ENCODE measurements around the gene NEU1. TPM values are rescaled to one million over a fixed set of nuclear protein-coding genes. Genes with fewer than 3 reads are reported as not detected.
A peak's percentile ranks its signal among the peaks of the same experiment; 100 is the strongest.

NEU1 gene
- total RNA-seq, 1 donor from 2014 or later = 26.0 TPM

DNA sequence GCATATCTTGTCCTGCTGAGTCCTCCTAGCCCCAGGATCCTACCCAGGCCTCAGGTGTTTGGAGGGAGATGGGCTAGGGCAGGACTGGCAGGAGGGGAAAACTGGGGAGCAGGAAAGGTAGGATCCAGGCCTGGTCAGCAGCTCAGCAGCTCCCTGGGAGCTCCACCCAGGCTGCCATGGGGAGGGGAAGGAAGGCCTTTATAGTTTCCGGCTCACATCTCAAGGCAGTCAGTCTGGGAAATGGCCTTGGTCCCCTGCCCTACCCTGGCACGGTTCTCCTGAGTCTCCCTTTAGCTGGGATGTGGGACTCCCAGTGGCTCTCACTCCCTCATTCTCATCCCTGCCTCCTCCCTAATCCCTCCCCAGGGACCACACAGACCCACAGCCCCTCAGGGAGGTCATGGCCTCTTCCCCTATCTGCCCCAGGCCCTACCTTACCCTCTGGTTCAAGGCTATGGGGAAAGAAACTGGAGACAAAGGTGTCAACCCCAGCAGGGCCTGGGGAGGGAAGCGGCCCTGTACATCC, 14.6 kb upstream of the NEU1 start:
- no peak overlapping the region for H3K27ac ChIP-seq
- peak in 1 of 2 donors; percentile 74 for DNase-seq (ENCODE audit: extremely low spot score in 2 of 2)

GRCh38 chr6:31876357-31876756, 13.7 kb upstream of the NEU1 start:
- no peaks in the 10 kb centered on the region for H3K4me1 ChIP-seq
- TF ChIP-seq POLR2A (IDR thresholded peaks at IDR 0.05) (no peak), POLR2AphosphoS5 (IDR thresholded peaks at IDR 0.05; ENCODE audit: insufficient read depth in 1 of 2, low read depth in 1 of 2) (no peak), CTCF (IDR thresholded peaks at IDR 0.05) (no peak)
- no peak overlapping the region for H3K27ac ChIP-seq
- H3K9me3 ChIP-seq = no peaks in the 10 kb centered on the region
- peaks cover 0 to 20% of the 10 kb centered on the region in 2 donors for H3K36me3 ChIP-seq
- H3K27me3 ChIP-seq = no peaks in the 10 kb centered on the region
- DNase-seq (ENCODE audit: extremely low spot score in 2 of 2) = no peak
- intact Hi-C loops (cut with DNase I) = no loop called here
- H3K4me3 ChIP-seq = no peak overlapping the region

More for the DNA sequence above, 14.6 kb upstream of the NEU1 start:
- no peaks in the 10 kb centered on the region for H3K4me1 ChIP-seq
- TF ChIP-seq POLR2A (IDR thresholded peaks at IDR 0.05) (no peak), POLR2AphosphoS5 (IDR thresholded peaks at IDR 0.05; ENCODE audit: insufficient read depth in 1 of 2, low read depth in 1 of 2) (no peak), CTCF (IDR thresholded peaks at IDR 0.05) (no peak)
- no peaks in the 10 kb centered on the region for H3K9me3 ChIP-seq
- intact Hi-C loops (cut with DNase I) = no loop called here
- no peak overlapping the region for H3K4me3 ChIP-seq
- H3K27me3 ChIP-seq = no peaks in the 10 kb centered on the region
- peaks cover 0 to 29% of the 10 kb centered on the region in 2 donors for H3K36me3 ChIP-seq

DNA sequence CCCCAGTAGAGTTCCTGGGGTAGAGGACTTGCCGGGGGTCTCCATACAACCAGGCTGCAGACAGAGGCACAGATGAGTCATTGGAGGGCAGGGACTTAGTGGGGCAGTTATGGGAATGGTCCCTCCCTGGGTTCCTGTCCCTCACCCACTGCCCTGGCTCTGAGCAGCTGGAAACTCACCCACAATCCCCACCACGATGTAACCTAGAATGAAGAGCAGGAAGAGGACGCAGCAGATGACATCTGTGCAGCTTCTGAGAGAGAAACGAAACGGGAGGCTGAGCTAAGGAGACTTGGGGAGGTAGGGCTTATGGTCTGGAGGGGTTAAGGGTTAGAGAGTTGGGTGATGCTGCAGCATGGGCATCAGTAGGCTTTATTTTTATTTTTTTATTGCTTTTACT, 13.3 kb upstream of the NEU1 start:
- H3K4me1 ChIP-seq = peaks cover 3% of the 10 kb centered on the region
- intact Hi-C loops (cut with DNase I) = no loop called here
- DNase-seq (ENCODE audit: extremely low spot score in 2 of 2) = peak in 1 of 2 donors; percentile 82
- H3K9me3 ChIP-seq = no peaks in the 10 kb centered on the region
- peaks cover 0 to 16% of the 10 kb centered on the region in 2 donors for H3K36me3 ChIP-seq
- H3K27me3 ChIP-seq = no peaks in the 10 kb centered on the region
- H3K4me3 ChIP-seq = no peak overlapping the region
- no peak for TF ChIP-seq POLR2A (IDR thresholded peaks at IDR 0.05)
- no peak for TF ChIP-seq POLR2AphosphoS5 (IDR thresholded peaks at IDR 0.05; ENCODE audit: insufficient read depth in 1 of 2, low read depth in 1 of 2)
- TF ChIP-seq CTCF (IDR thresholded peaks at IDR 0.05) = no peak
- no peak overlapping the region for H3K27ac ChIP-seq

DNA sequence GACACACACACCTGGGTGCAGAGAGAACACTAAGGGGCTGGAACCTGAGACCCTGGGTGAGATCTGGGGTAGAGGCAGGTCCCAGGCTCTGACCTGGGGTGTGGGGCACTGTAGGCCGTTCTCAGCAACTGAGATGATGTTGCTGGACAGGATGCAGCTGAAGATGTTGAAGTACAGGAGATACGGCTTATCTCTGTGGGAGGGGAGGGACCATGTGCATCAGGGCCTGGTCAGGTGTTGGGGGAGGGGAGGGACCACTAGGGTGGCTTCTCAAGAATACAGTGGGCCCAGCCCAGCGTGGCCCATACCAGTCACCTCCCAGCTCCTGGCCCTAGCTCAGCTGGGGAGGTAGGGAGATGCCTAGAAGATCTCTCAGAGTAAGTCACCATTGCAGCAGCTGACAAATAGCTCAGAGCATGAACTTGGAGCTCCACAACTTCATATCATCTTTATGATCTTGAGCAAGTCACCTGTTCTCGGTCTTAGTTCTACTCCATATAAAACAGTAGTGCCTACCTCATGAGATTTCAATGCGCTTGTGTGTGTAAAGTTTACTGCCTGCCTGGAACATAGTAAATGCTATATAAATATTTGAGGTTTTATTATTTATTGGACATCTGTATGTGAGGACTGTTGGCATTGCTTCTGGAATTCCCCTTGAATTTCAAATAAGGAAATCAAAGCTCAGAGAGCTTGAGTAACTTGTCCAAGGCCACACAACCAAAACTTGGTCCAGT, 12.4 kb upstream of the NEU1 start:
- Histone ChIP-seq H3K9me3 (no peaks in the 10 kb centered on the region), H3K36me3 (peaks cover 0 to 7% of the 10 kb centered on the region in 2 donors), H3K27me3 (no peaks in the 10 kb centered on the region), H3K4me3 (no peak overlapping the region), H3K4me1 (peaks cover 8% of the 10 kb centered on the region), H3K27ac (no peak overlapping the region)
- intact Hi-C loops (cut with DNase I) = no loop called here
- no peak for DNase-seq (ENCODE audit: extremely low spot score in 2 of 2)
- TF ChIP-seq POLR2A (IDR thresholded peaks at IDR 0.05) = no peak

DNA sequence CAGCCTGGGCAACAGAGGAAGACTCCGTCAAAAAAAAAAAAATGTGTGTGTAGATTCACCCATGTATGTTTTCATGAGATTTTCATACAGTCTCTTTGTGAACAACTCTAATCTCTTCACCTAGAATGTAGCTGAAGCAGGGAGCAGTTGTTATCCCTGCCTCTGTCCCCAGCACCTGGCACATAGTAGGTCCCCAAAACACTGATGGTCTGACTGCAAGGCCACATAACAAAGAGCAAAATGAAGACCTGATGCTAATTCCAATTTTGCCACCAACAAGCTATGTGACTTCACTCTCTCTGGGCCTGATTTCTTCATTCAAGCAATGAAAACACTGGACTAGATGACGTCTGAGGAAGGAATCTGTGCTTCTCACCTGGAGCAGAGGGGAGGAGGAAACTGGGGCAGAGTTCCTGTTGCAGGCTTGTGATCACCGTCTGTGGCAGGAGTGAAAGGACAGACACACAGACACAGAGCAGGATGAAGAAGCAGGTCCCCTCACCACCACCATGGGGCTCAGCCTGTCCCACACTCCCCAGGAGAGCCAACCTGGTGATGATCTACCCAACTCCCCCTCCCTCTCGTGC, 11.6 kb upstream of the NEU1 start:
- Histone ChIP-seq H3K27ac (no peak overlapping the region), H3K27me3 (no peaks in the 10 kb centered on the region), H3K4me3 (no peak overlapping the region), H3K9me3 (no peaks in the 10 kb centered on the region), H3K4me1 (peaks cover 8% of the 10 kb centered on the region), H3K36me3 (no peaks in the 10 kb centered on the region)
- DNase-seq (ENCODE audit: extremely low spot score in 2 of 2) = no peak
- TF ChIP-seq POLR2AphosphoS5 (IDR thresholded peaks at IDR 0.05; ENCODE audit: insufficient read depth in 1 of 2, low read depth in 1 of 2) (no peak), CTCF (IDR thresholded peaks at IDR 0.05) (no peak), POLR2A (IDR thresholded peaks at IDR 0.05) (no peak)
- intact Hi-C loops (cut with DNase I) = no loop called here

Data from vagina (tissue), 2 donors.